Mesendoderm (in vitro differentiated cells): Measurements from ENCODE around the gene DNAH17.

Experiments used
- DNase-seq: peaks from one replicate; pipeline ENCODE4 v3.0.0; 2013
- H2AK5ac ChIP-seq: 2 replicates; pipeline ENCODE4 v1.6.1; 2013; ENCODE audit warnings: low read length, inconsistent platforms
- H2BK120ac ChIP-seq: 2 replicates; pipeline ENCODE4 v1.6.1; 2013; ENCODE audit warnings: low read depth, mild to moderate bottlenecking, low read length, moderate library complexity, mixed read lengths
- H2BK15ac ChIP-seq: replicated peaks from 2 replicates; pipeline ENCODE4 v1.6.1; 2013; ENCODE audit warnings: low read depth, mild to moderate bottlenecking, moderate library complexity
- H2BK5ac ChIP-seq: 2 replicates; pipeline ENCODE4 v1.6.1; 2013; ENCODE audit warnings: low read length, inconsistent platforms
- H3K18ac ChIP-seq: 2 replicates; pipeline ENCODE4 v1.6.1; 2013; ENCODE audit warnings: mild to moderate bottlenecking, low read length, mixed read lengths
- H3K23ac ChIP-seq: one replicate; pipeline ENCODE4 v1.6.1; 2013; ENCODE audit warnings: low read length
- H3K27ac ChIP-seq: 2 replicates; pipeline ENCODE4 v1.5.1; 2013; ENCODE audit warnings: low read depth, mild to moderate bottlenecking, inconsistent platforms, low read length, moderate library complexity
- H3K27me3 ChIP-seq: 2 replicates; pipeline ENCODE4 v1.6.1; 2013; ENCODE audit warnings: low read length, control low read depth, mild to moderate bottlenecking, inconsistent platforms; ENCODE audit not compliant: insufficient read depth, poor library complexity
- H3K36me3 ChIP-seq: 2 replicates; pipeline ENCODE4 v1.6.1; 2013; ENCODE audit warnings: low read length, inconsistent platforms; ENCODE audit not compliant: control insufficient read depth, insufficient read depth
- H3K4ac ChIP-seq: one replicate; pipeline ENCODE4 v1.6.1; 2013; ENCODE audit warnings: low read depth, mild to moderate bottlenecking, low read length, moderate library complexity
- H3K4me1 ChIP-seq: 2 replicates; pipeline ENCODE4 v1.6.1; 2013; ENCODE audit warnings: low read depth, low read length, inconsistent platforms; ENCODE audit not compliant: control insufficient read depth
- H3K4me2 ChIP-seq: 2 replicates; pipeline ENCODE4 v1.6.1; 2013; ENCODE audit warnings: low read length
- H3K4me3 ChIP-seq: 2 replicates; pipeline ENCODE4 v1.5.1; 2013; ENCODE audit warnings: mild to moderate bottlenecking, low read length
- H3K56ac ChIP-seq: one replicate; pipeline ENCODE4 v1.6.1; 2013; ENCODE audit warnings: low read length
- H3K79me1 ChIP-seq: 2 replicates; pipeline ENCODE4 v1.6.1; 2013; ENCODE audit warnings: low read length, inconsistent platforms
- H3K79me2 ChIP-seq: 2 replicates; pipeline ENCODE4 v1.6.1; 2013; ENCODE audit warnings: mild to moderate bottlenecking, low read length; ENCODE audit not compliant: control insufficient read depth, insufficient read depth
- H3K9ac ChIP-seq: 2 replicates; pipeline ENCODE4 v1.6.1; 2013; ENCODE audit warnings: low read length, inconsistent platforms
- H4K5ac ChIP-seq: one replicate; pipeline ENCODE4 v1.6.1; 2013; ENCODE audit warnings: low read length
- H4K8ac ChIP-seq: one replicate; pipeline ENCODE4 v1.6.1; 2013; ENCODE audit warnings: low read depth, mild to moderate bottlenecking, control low read depth, low read length, moderate library complexity
- WGBS: extraction: QIAGEN DNeasy Blood & Tissue Kit; methylation state at CpG from one replicate; pipeline ENCODE4 v1.1.7; 2013; ENCODE audit warnings: low lambda C conversion rate, missing lambda C conversion rate; ENCODE audit not compliant: insufficient coverage; ENCODE audit errors: extremely low coverage; 5-methylcytosine and 5-hydroxymethylcytosine counted together

The DNAH17 gene

DNA sequence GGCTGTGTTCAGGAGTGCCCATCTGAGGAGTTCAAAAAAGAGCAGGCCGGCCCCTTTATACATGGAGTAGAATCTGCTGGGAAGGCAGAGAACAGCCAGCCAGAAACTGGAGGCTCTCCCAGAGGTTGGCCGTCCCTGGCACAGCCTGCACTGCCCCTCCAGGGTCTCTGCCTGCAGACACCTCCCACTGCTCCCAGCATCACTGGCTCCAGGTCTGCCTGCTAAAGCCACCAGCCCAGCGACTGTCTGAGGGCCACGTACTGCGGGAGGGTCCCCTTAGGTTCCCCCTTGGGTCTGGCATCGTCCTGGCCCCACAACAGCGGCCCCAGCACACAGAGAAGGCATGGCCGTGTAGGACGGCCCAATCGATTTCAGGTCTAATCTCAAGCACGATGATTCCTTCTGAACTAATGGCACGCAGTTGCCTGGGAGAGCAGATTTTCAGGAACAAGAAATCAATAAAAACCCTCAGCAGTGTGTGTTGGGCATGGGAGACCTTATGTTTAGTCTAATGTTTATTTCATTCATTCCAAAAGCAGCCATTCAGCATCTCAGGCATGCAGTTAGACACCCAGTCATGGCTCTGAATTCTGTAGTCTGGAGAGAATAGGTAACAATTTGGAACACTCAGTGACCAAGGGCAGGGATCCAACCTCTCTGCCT lies 103.1 kb downstream of the DNAH17 start:
- Histone ChIP-seq H4K5ac (no peak overlapping the region), H3K4ac (no peak overlapping the region), H3K23ac (no peak overlapping the region), H3K27me3 (no peaks in the 10 kb centered on the region), H3K9ac (no peak overlapping the region), H3K18ac (no peak overlapping the region), H3K36me3 (no peaks in the 10 kb centered on the region), H4K8ac (no peak overlapping the region), H3K4me3 (no peak overlapping the region), H2BK120ac (no peak overlapping the region), H3K27ac (no peak overlapping the region), H2BK15ac (no peak overlapping the region), H3K79me2 (no peaks in the 10 kb centered on the region), H2BK5ac (no peak overlapping the region), H2AK5ac (no peak overlapping the region), H3K4me2 (no peak overlapping the region), H3K4me1 (no peaks in the 10 kb centered on the region), H3K79me1 (no peaks in the 10 kb centered on the region), H3K56ac (no peak overlapping the region)
- no CpG with 5 or more reads among the region's 12 CpGs for WGBS
- DNase-seq: no peak

DNA sequence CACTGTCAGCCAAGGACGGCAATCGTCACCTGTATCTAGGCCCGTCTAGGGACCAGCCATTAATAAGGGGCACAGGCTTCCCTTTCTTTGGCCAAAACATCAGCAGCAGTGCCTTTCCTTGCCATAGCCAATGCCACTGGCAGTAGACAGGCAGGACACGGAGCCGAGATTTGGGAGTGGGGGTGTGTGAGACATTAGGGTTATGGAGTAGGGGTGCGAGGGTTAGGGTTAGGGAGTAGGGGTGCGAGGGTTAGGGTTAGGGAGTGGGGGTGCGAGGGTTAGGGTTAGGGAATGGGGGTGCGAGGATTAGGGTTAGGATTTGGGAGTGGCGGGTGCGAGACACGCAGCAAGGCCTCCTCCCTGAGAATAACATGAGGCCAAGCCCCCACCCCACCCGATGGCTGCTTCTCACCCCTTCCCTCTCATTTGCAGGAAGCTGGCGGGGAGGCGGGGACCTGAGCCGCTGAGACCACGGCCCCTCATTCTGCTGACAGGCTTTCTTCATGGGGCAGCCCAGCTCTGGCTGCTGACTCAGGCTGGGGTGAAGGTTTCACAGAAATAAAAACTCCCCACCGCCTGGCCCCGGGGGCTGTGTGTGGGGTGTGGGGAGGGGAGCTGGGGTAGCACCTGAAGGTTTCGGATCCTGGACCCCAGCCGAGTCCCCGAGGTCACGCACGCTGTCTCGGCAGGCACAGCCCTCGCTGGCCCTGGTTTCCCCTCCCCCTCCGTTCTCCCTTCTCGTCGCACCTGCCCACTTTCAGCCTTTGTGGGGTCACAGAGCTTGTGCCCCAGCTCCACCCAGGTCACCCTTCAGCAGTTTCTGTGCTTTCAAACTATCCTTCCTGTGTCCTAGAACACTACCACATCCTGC lies 104.9 kb downstream of the DNAH17 start:
- no peak overlapping the region for H3K56ac ChIP-seq
- no peak for DNase-seq
- no peak overlapping the region for H3K4ac ChIP-seq
- H3K27me3 ChIP-seq: no peaks in the 10 kb centered on the region
- no peak overlapping the region for H3K23ac ChIP-seq
- H3K4me1 ChIP-seq: no peaks in the 10 kb centered on the region
- no peaks in the 10 kb centered on the region for H3K79me2 ChIP-seq
- H3K36me3 ChIP-seq: no peaks in the 10 kb centered on the region
- no peak overlapping the region for H3K18ac ChIP-seq
- no peak overlapping the region for H2AK5ac ChIP-seq
- no peak overlapping the region for H3K4me2 ChIP-seq
- H2BK5ac ChIP-seq: no peak overlapping the region
- 100% methylated on average over 2 of the region's 29 CpGs for WGBS
- H2BK15ac ChIP-seq: no peak overlapping the region
- no peak overlapping the region for H2BK120ac ChIP-seq
- no peak overlapping the region for H3K27ac ChIP-seq
- H3K4me3 ChIP-seq: no peak overlapping the region
- no peaks in the 10 kb centered on the region for H3K79me1 ChIP-seq
- no peak overlapping the region for H4K5ac ChIP-seq
- no peak overlapping the region for H3K9ac ChIP-seq
- H4K8ac ChIP-seq: no peak overlapping the region

DNA sequence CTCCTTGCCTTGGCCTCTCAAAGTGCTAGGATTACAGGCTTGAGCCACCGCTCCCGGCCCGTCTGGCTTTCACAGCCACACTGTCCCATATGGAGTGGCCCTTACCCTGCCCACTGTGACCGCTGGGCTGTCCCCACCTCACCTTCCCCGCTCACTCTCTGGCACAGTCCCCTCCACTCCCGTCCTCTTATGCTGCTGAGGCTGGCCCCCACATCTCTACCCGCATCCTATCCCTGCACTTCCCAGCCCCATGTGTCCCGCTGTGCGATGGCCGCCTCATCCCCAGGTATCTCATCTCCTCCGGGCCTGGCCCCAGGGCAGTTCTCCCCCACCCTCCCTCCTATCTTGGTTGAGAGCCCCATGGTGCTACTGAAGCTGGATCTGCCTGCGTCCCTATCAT lies 105.6 kb downstream of the DNAH17 start:
- Histone ChIP-seq H3K56ac (no peak overlapping the region), H3K9ac (no peak overlapping the region), H3K4me3 (no peak overlapping the region), H4K5ac (no peak overlapping the region), H3K4me2 (no peak overlapping the region), H2BK5ac (no peak overlapping the region), H3K79me1 (no peaks in the 10 kb centered on the region), H2BK15ac (no peak overlapping the region), H3K79me2 (no peaks in the 10 kb centered on the region), H3K27ac (no peak overlapping the region), H3K36me3 (no peaks in the 10 kb centered on the region), H3K4ac (no peak overlapping the region), H2AK5ac (no peak overlapping the region), H3K18ac (no peak overlapping the region), H3K23ac (no peak overlapping the region), H4K8ac (no peak overlapping the region), H3K4me1 (no peaks in the 10 kb centered on the region), H2BK120ac (no peak overlapping the region), H3K27me3 (no peaks in the 10 kb centered on the region)
- no peak for DNase-seq
- no CpG with 5 or more reads among the region's 12 CpGs for WGBS

DNA sequence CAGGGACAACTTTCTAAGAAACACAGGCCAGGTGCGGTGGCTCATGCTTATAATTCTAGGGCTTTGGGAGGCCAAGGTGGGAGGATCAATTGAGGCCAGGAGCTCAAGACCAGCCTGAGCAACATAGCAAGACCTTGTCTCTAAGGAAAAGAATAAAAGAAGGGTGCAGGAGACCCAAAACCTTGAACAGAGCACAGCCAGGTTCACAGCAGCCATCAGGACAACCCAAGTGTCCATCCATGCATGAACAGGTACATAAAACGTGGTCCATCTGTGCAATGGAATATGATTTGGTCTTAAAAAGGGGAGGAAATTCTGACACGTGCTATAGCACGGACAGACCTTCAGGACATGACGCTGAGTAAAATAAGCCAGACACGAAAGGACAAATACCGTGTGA lies 107.8 kb downstream of the DNAH17 start:
- no peak overlapping the region for H2AK5ac ChIP-seq
- H3K4me3 ChIP-seq: no peak overlapping the region
- H3K79me2 ChIP-seq: no peaks in the 10 kb centered on the region
- H3K23ac ChIP-seq: no peak overlapping the region
- no peak overlapping the region for H3K56ac ChIP-seq
- H3K27ac ChIP-seq: no peak overlapping the region
- no peak overlapping the region for H3K9ac ChIP-seq
- H3K79me1 ChIP-seq: no peaks in the 10 kb centered on the region
- no peaks in the 10 kb centered on the region for H3K4me1 ChIP-seq
- H2BK15ac ChIP-seq: no peak overlapping the region
- H2BK5ac ChIP-seq: no peak overlapping the region
- no peak overlapping the region for H4K5ac ChIP-seq
- H3K4me2 ChIP-seq: no peak overlapping the region
- no peak overlapping the region for H2BK120ac ChIP-seq
- H3K27me3 ChIP-seq: no peaks in the 10 kb centered on the region
- DNase-seq: no peak
- no peaks in the 10 kb centered on the region for H3K36me3 ChIP-seq
- no CpG with 5 or more reads among the region's 7 CpGs for WGBS
- H3K18ac ChIP-seq: no peak overlapping the region
- no peak overlapping the region for H4K8ac ChIP-seq
- no peak overlapping the region for H3K4ac ChIP-seq

DNA sequence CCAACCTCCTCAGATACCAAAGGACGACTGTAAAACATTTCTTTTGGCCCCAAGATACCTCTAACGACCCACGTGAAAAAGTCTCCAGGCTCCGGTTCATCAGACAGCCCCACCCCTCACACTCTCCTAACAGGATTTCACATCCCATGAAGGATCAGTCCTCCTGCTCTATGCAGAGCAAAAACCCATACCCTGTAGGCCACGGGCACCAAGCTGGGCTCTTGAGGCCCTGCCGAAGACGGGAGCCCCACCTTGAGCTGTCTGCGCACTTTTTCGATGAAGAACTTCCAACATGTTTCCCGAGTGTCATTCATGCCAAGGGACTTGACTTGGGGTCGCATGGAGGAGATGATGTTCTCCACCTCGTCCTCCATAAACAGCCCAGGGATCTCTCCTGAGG lies 108.8 kb downstream of the DNAH17 start:
- Histone ChIP-seq H3K4me1 (no peaks in the 10 kb centered on the region), H3K9ac (no peak overlapping the region), H3K4me3 (no peak overlapping the region), H3K56ac (no peak overlapping the region), H3K18ac (no peak overlapping the region), H3K4me2 (no peak overlapping the region), H2BK120ac (no peak overlapping the region), H4K8ac (no peak overlapping the region), H2BK5ac (no peak overlapping the region), H2AK5ac (no peak overlapping the region), H3K27me3 (no peaks in the 10 kb centered on the region), H4K5ac (no peak overlapping the region), H2BK15ac (no peak overlapping the region), H3K36me3 (no peaks in the 10 kb centered on the region), H3K27ac (no peak overlapping the region), H3K79me2 (no peaks in the 10 kb centered on the region), H3K79me1 (no peaks in the 10 kb centered on the region), H3K23ac (no peak overlapping the region), H3K4ac (no peak overlapping the region)
- WGBS: no CpG with 5 or more reads among the region's 12 CpGs
- DNase-seq: no peak
